Tibial artery (tissue), 4 donors: ENCODE measurements around the gene INPPL1.

ENCODE experiments used
- DNase-seq, 2 donors: peaks; one replicate each; pipeline ENCODE4 v3.0.0-alpha.2; 2019
- H3K27ac ChIP-seq, 2 donors: fragments of 200-600 bp; sonication (generic) in 1 of 2; 1 replicate in 1 of 2; 2 replicates in 1 of 2; pipeline ENCODE4 v1.5.1; 2018 to 2019; ENCODE audit warnings: mild to moderate bottlenecking in 1 of 2
- H3K27me3 ChIP-seq, 2 donors: fragments of 200-600 bp; sonication (generic) in 1 of 2; one replicate each; pipeline versions ENCODE4 v1.5.1 to v1.6.0; 2016 to 2019
- H3K36me3 ChIP-seq, 3 donors: fragments of 200-600 bp; sonication (generic) in 2 of 3; one replicate each; pipeline ENCODE4 v1.5.1; 2016 to 2019; ENCODE audit warnings: mild to moderate bottlenecking in 2 of 3
- H3K4me1 ChIP-seq, 4 donors: fragments of 200-600 bp; sonication (generic) in 2 of 4; 1 replicate in 3 of 4; 2 replicates in 1 of 4; pipeline ENCODE4 v1.5.1; 2016 to 2019
- H3K4me3 ChIP-seq, 2 donors: fragments of 200-600 bp; sonication (generic) in 1 of 2; 1 replicate in 1 of 2; 2 replicates in 1 of 2; pipeline ENCODE4 v1.5.1; 2018 to 2019; ENCODE audit warnings: mild to moderate bottlenecking in 2 of 2
- H3K9me3 ChIP-seq, 3 donors: fragments of 200-600 bp; sonication (generic) in 1 of 3; one replicate each; pipeline ENCODE4 v1.5.1; 2016 to 2019
- CTCF ChIP-seq, 2 experiments: fragments of 200-600 bp in 1 of 2; fragments of 450-650 bp in 1 of 2; IDR thresholded peaks; one replicate each; pipeline ENCODE4 v1.5.1; 2017 to 2019; ENCODE audit warnings: antibody characterized with exemption in 2 of 2, mild to moderate bottlenecking in 1 of 2, moderate library complexity in 1 of 2
- intact Hi-C: fragments of 100-400 bp; cut with DNase I; formaldehyde crosslinking; loops from one replicate; pipeline ENCODE4 v1.15.0; 2023; ENCODE audit warnings: low total_unique reads

The INPPL1 gene

GRCh38 chr11:72239313-72239848 lies 14.8 kb downstream of the INPPL1 start:
- TF ChIP-seq CTCF (IDR thresholded peaks at IDR 0.05) = no peak
- peak overlapping the region; percentile 44 to 55 for H3K4me3 ChIP-seq
- intact Hi-C loops = no loop called here
- peaks cover 10 to 39% of the 10 kb centered on the region in 2 donors for H3K27me3 ChIP-seq
- H3K36me3 ChIP-seq = peaks cover 29 to 39% (median 34%) of the 10 kb centered on the region in 3 donors
- H3K4me1 ChIP-seq = peaks cover 0 to 49% (median 42%) of the 10 kb centered on the region in 4 donors
- H3K27ac ChIP-seq = peak overlapping the region; percentile 54 to 60
- H3K9me3 ChIP-seq = no peaks in the 10 kb centered on the region
- peak; percentile 58 to 87 for DNase-seq

- H3K9me3 ChIP-seq = no peaks in the 10 kb centered on the region
- H3K27me3 ChIP-seq = peaks cover 10 to 44% of the 10 kb centered on the region in 2 donors
- TF ChIP-seq CTCF (IDR thresholded peaks at IDR 0.05) = no peak
- intact Hi-C loops = no loop called here
- peak overlapping the region; percentile 54 to 60 for H3K27ac ChIP-seq
- peak overlapping the region; percentile 44 to 55 for H3K4me3 ChIP-seq
- H3K4me1 ChIP-seq = peaks cover 0 to 55% (median 45%) of the 10 kb centered on the region in 4 donors
- peaks cover 23 to 33% (median 29%) of the 10 kb centered on the region in 3 donors for H3K36me3 ChIP-seq
- DNase-seq = peak in 1 of 2 donors; percentile 84
Observed at GRCh38 chr11:72239849-72240460, 15.4 kb downstream of the INPPL1 start.

- TF ChIP-seq CTCF (IDR thresholded peaks at IDR 0.05) = no peak
- Histone ChIP-seq H3K9me3 (no peaks in the 10 kb centered on the region), H3K36me3 (peaks cover 16 to 26% (median 21%) of the 10 kb centered on the region in 3 donors), H3K27ac (peak overlapping the region; percentile 54 to 60), H3K4me3 (peak overlapping the region; percentile 44 to 55), H3K4me1 (peaks cover 0 to 55% (median 45%) of the 10 kb centered on the region in 4 donors), H3K27me3 (peaks cover 12 to 52% of the 10 kb centered on the region in 2 donors)
- intact Hi-C loops = no loop called here
- peak in 1 of 2 donors; percentile 67 for DNase-seq
Observed at GRCh38 chr11:72240461-72241290, 16.1 kb downstream of the INPPL1 start.

- no peak for TF ChIP-seq CTCF (IDR thresholded peaks at IDR 0.05)
- H3K27me3 ChIP-seq = peaks cover 12 to 56% of the 10 kb centered on the region in 2 donors
- peaks cover 0 to 53% (median 45%) of the 10 kb centered on the region in 4 donors for H3K4me1 ChIP-seq
- no peak for DNase-seq
- H3K9me3 ChIP-seq = no peaks in the 10 kb centered on the region
- intact Hi-C loops = no loop called here
- H3K36me3 ChIP-seq = peaks cover 10 to 19% (median 15%) of the 10 kb centered on the region in 3 donors
- no peak overlapping the region for H3K4me3 ChIP-seq
- no peak overlapping the region for H3K27ac ChIP-seq
Observed at GRCh38 chr11:72241291-72241781, 16.8 kb downstream of the INPPL1 start.

- Histone ChIP-seq H3K4me1 (peaks cover 0 to 53% (median 45%) of the 10 kb centered on the region in 4 donors), H3K27me3 (peaks cover 12 to 60% of the 10 kb centered on the region in 2 donors), H3K36me3 (peaks cover 6 to 11% (median 8%) of the 10 kb centered on the region in 3 donors), H3K4me3 (no peak overlapping the region), H3K9me3 (no peaks in the 10 kb centered on the region), H3K27ac (no peak overlapping the region)
- DNase-seq = no peak
- no peak for TF ChIP-seq CTCF (IDR thresholded peaks at IDR 0.05)
- intact Hi-C loops = no loop called here
Observed at GRCh38 chr11:72242141-72242540, 17.6 kb downstream of the INPPL1 start.
